Calu3 (cell line): ENCODE results near the gene CSTPP1. TPM values are rescaled to one million over a fixed set of nuclear protein-coding genes. Genes with fewer than 3 reads are reported as not detected.

Experiments
- BruUV-seq: library from RNA; stranded (reverse); fragments of 400-500 nt; replicated peaks from 2 replicates; lab custom pipeline; 2021; lab: Mats Ljungman, UMichigan
- CTCF ChIA-PET: fragments of 300-600 bp; sonication (Branson Sonifier 250); formaldehyde crosslinking; loops from one replicate; lab custom pipeline; 2022; ENCODE audit warnings: antibody characterized with exemption; lab: Charles Lee
- DNase-seq: peaks from one replicate; pipeline ENCODE4 v3.0.0; 2022
- H3K27ac Mint-ChIP-seq: one replicate; pipeline ENCODE4 v1.8.0; 2022; ENCODE audit warnings: mixed read lengths; ENCODE audit not compliant: unreplicated experiment
- H3K27me3 Mint-ChIP-seq: one replicate; pipeline ENCODE4 v1.8.0; 2022; ENCODE audit warnings: mixed read lengths; ENCODE audit not compliant: unreplicated experiment
- H3K36me3 Mint-ChIP-seq: one replicate; pipeline ENCODE4 v1.8.0; 2022; ENCODE audit warnings: mild to moderate bottlenecking, moderate library complexity, mixed read lengths; ENCODE audit not compliant: insufficient read depth, unreplicated experiment
- H3K4me1 Mint-ChIP-seq: one replicate; pipeline ENCODE4 v1.8.0; 2022; ENCODE audit warnings: mild to moderate bottlenecking, low read depth, mixed read lengths; ENCODE audit not compliant: unreplicated experiment
- H3K4me3 Mint-ChIP-seq: one replicate; pipeline ENCODE4 v1.8.0; 2022; ENCODE audit warnings: mild to moderate bottlenecking, low read depth, moderate library complexity, mixed read lengths; ENCODE audit not compliant: unreplicated experiment
- H3K9me3 Mint-ChIP-seq: one replicate; pipeline ENCODE4 v1.8.0; 2022; ENCODE audit warnings: low read depth, mixed read lengths; ENCODE audit not compliant: unreplicated experiment
- CTCF ChIP-seq: fragments of 200-600 bp; IDR thresholded peaks from one replicate; pipeline ENCODE4 v1.8.0; 2022; ENCODE audit warnings: antibody characterized with exemption; ENCODE audit not compliant: unreplicated experiment
- intact Hi-C: fragments of 100-400 bp; cut with micrococcal nuclease; formaldehyde crosslinking; loops from one replicate; pipeline ENCODE4 v1.10.0; 2022; ENCODE audit not compliant: unreplicated experiment
- total RNA-seq: library from RNA; stranded (reverse); gene quantifications from 2 replicates; pipeline ENCODE4 v1.2.3, GENCODE V29; 2022

Gene CSTPP1
- total RNA-seq, 1 experiment from 2014 or later, result 23.2 TPM

- Mint-ChIP-seq H3K4me3 (no peak overlapping the region), H3K27ac (no peak overlapping the region), H3K36me3 (no peaks in the 10 kb centered on the region), H3K27me3 (no peaks in the 10 kb centered on the region), H3K9me3 (no peaks in the 10 kb centered on the region), H3K4me1 (peaks cover 12% of the 10 kb centered on the region)
- no peak for DNase-seq
- intact Hi-C loops, result no loop called here
- no peak for TF ChIP-seq CTCF
- CTCF ChIA-PET, result no interaction called here
- BruUV-seq, result no TSS peak
These were observed 41.5 kb downstream of the CSTPP1 start for GRCh38 chr11:46978005-46978491.

GRCh38 chr11:46979358-46979757 lies 42.8 kb downstream of the CSTPP1 start:
- Mint-ChIP-seq H3K36me3 (no peaks in the 10 kb centered on the region), H3K27ac (no peak overlapping the region), H3K9me3 (no peaks in the 10 kb centered on the region), H3K4me3 (no peak overlapping the region), H3K4me1 (peaks cover 12% of the 10 kb centered on the region), H3K27me3 (no peaks in the 10 kb centered on the region)
- no peak for DNase-seq
- no TSS peak for BruUV-seq
- intact Hi-C loops, result no loop called here
- TF ChIP-seq CTCF, result no peak
- CTCF ChIA-PET, result no interaction called here

- no TSS peak for BruUV-seq
- no peaks in the 10 kb centered on the region for H3K36me3 Mint-ChIP-seq
- H3K4me1 Mint-ChIP-seq, result peaks cover 12% of the 10 kb centered on the region
- no peaks in the 10 kb centered on the region for H3K27me3 Mint-ChIP-seq
- DNase-seq, result no peak
- H3K27ac Mint-ChIP-seq, result no peak overlapping the region
- no peak for TF ChIP-seq CTCF
- H3K9me3 Mint-ChIP-seq, result no peaks in the 10 kb centered on the region
- intact Hi-C loops, result loop anchor here (10.0 kb wide), 1 partner anchor 67 kb away; the partner anchor contains the start of gene LRP4
- CTCF ChIA-PET, result no interaction called here
- no peak overlapping the region for H3K4me3 Mint-ChIP-seq
These were observed 44.9 kb downstream of the CSTPP1 start for GRCh38 chr11:46981436-46981835.

- H3K27ac Mint-ChIP-seq, result no peak overlapping the region
- H3K4me3 Mint-ChIP-seq, result no peak overlapping the region
- no peak for TF ChIP-seq CTCF
- intact Hi-C loops, result loop anchor here (10.0 kb wide), 1 partner anchor 68 kb away; the partner anchor contains the start of gene LRP4
- no peaks in the 10 kb centered on the region for H3K36me3 Mint-ChIP-seq
- BruUV-seq, result no TSS peak
- H3K27me3 Mint-ChIP-seq, result no peaks in the 10 kb centered on the region
- peaks cover 5% of the 10 kb centered on the region for H3K4me1 Mint-ChIP-seq
- DNase-seq, result no peak
- H3K9me3 Mint-ChIP-seq, result no peaks in the 10 kb centered on the region
- CTCF ChIA-PET, result no interaction called here
These were observed 46.4 kb downstream of the CSTPP1 start for GRCh38 chr11:46982797-46983452.
